ENCODE results near the gene CPNE6. TPM values are rescaled to one million over a fixed set of nuclear protein-coding genes. Genes with fewer than 3 reads are reported as not detected.

CPNE6 gene
- total and polyA plus RNA-seq, 8 donors = 0.07 TPM; not detected in 7

DNA sequence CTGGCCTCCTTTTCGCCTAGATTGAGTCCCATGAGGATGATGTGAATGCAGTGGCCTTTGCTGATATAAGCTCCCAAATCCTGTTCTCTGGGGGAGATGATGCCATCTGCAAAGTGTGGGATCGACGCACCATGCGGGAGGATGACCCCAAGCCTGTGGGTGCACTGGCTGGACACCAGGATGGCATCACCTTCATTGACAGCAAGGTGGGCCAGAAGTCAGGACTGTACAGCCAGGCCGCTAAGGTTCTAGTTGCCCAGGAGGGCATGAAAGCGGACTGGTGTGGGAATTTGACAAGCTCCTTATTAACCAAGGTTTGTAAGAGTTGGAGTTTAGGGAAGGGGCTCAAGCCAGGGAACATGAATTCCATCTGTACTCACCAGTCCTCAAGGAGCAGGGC is 48.3 kb downstream of the CPNE6 start:
- TF ChIP-seq CTCF (IDR thresholded peaks at IDR 0.05) = no peak
- no peaks in the 10 kb centered on the region for H3K27me3 ChIP-seq
- H3K36me3 ChIP-seq = peaks cover 4 to 58% (median 57%) of the 10 kb centered on the region in 3 donors
- WGBS, 2 donors = 95 to 96% methylated on average over 6 of the region's 6 CpGs
- H3K9me3 ChIP-seq = no peaks in the 10 kb centered on the region
- H3K4me3 ChIP-seq = no peak overlapping the region
- ATAC-seq (no peak), DNase-seq (no peak), FAIRE-seq (no peak)
- H3K4me1 ChIP-seq = peaks cover 0 to 16% (median 0%) of the 10 kb centered on the region in 3 donors
- intact Hi-C loops (cut with DNase I) = no loop called here
- no peak overlapping the region for H3K27ac ChIP-seq

DNA sequence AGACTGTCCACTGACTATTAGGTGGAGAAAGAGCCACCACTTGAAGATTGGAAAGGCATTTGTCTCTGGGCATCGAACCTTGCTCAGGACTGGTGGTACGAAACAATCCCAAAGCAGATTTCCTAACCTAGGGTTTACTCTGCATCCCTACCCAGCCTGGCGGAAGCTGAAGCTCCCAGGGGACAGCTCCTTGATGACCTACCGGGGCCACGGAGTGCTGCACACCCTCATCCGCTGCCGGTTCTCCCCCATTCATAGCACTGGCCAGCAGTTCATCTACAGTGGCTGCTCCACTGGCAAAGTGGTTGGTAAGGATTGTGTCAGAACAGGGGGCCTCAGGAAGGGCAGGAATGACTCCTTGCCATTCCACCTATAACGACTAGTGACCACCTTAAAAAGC is 49.8 kb downstream of the CPNE6 start:
- FAIRE-seq = no peak
- DNase-seq = no peak
- H3K4me1 ChIP-seq = peaks cover 0 to 10% (median 0%) of the 10 kb centered on the region in 3 donors
- H3K4me3 ChIP-seq = no peak overlapping the region
- no peak overlapping the region for H3K27ac ChIP-seq
- ATAC-seq = no peak
- H3K27me3 ChIP-seq = no peaks in the 10 kb centered on the region
- no peak for TF ChIP-seq CTCF (IDR thresholded peaks at IDR 0.05)
- 93 to 97% methylated on average over 8 of the region's 8 CpGs for whole genome bisulfite sequencing, 2 donors
- intact Hi-C loops (cut with DNase I) = no loop called here
- H3K36me3 ChIP-seq = peaks cover 4 to 58% (median 57%) of the 10 kb centered on the region in 3 donors
- no peaks in the 10 kb centered on the region for H3K9me3 ChIP-seq

DNA sequence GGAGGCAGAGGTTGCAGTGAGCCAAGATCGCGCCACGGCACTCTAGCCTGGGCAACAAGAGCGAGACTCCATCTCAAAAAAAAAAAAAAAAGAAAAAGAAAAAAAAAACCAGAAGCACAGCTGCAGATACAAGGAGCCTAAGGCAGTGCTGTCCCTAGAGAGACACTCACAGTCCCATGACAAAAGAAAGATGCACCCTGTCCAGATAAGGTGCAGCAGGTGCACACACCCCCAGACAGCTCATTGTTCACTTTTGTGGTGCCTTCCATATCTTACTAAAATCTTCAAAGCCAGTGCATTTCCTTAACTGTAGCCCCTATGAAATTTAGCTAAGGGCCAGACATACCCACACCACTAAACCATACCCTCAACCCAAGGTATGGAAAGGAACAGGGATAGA is 51.1 kb downstream of the CPNE6 start:
- Histone ChIP-seq H3K4me3 (no peak overlapping the region), H3K4me1 (no peaks in the 10 kb centered on the region), H3K9me3 (no peaks in the 10 kb centered on the region), H3K36me3 (peaks cover 4 to 57% (median 55%) of the 10 kb centered on the region in 3 donors), H3K27me3 (no peaks in the 10 kb centered on the region), H3K27ac (no peak overlapping the region)
- intact Hi-C loops (cut with DNase I) = no loop called here
- TF ChIP-seq CTCF (IDR thresholded peaks at IDR 0.05) = no peak
- no peak for FAIRE-seq
- DNase-seq = no peak
- 95 to 97% methylated on average over 4 of the region's 4 CpGs for WGBS, 2 donors
- no peak for ATAC-seq

DNA sequence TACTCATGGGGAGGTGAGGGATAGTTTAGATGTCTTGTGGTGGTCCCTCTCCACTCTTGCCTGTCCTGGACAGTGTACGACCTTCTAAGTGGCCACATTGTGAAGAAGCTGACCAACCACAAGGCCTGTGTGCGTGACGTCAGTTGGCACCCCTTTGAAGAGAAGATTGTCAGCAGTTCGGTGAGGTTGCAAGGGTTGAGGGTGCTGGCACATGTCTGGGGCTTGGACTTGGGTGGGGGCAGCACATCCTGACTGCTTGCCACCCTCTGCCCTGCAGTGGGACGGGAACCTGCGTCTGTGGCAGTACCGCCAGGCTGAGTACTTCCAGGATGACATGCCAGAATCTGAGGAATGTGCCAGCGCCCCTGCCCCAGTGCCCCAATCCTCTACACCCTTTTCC is 51.5 kb downstream of the CPNE6 start:
- DNase-seq (no peak), ATAC-seq (no peak), FAIRE-seq (no peak)
- Histone ChIP-seq H3K27me3 (no peaks in the 10 kb centered on the region), H3K36me3 (peaks cover 4 to 53% (median 50%) of the 10 kb centered on the region in 3 donors), H3K27ac (no peak overlapping the region), H3K4me3 (no peak overlapping the region), H3K9me3 (no peaks in the 10 kb centered on the region), H3K4me1 (no peaks in the 10 kb centered on the region)
- intact Hi-C loops (cut with DNase I) = no loop called here
- TF ChIP-seq CTCF (IDR thresholded peaks at IDR 0.05) = no peak
- 93 to 97% methylated on average over 8 of the region's 8 CpGs for WGBS, 2 donors

GRCh38 chr14:24123424-24124417 is 52.4 kb downstream of the CPNE6 start:
- Histone ChIP-seq H3K27ac (no peak overlapping the region), H3K9me3 (no peaks in the 10 kb centered on the region), H3K36me3 (peaks cover 0 to 45% (median 42%) of the 10 kb centered on the region in 3 donors), H3K4me1 (no peaks in the 10 kb centered on the region), H3K4me3 (no peak overlapping the region), H3K27me3 (no peaks in the 10 kb centered on the region)
- no peak for TF ChIP-seq CTCF (IDR thresholded peaks at IDR 0.05)
- 86 to 89% methylated on average over 9 of the region's 9 CpGs for WGBS, 2 donors
- DNase-seq = no peak
- intact Hi-C loops (cut with DNase I) = no loop called here
- no peak for ATAC-seq
- no peak for FAIRE-seq

Measured in pancreas (tissue), 10 donors.